Heart left ventricle (tissue), 13 donors: ENCODE data around the gene GLT8D2.
A peak's percentile ranks its signal among the peaks of the same experiment; 100 is the strongest.

Experiments used
- POLR2A ChIP-seq, 2 donors: fragments of 450-650 bp; IDR thresholded peaks; one replicate each; pipeline ENCODE4 v1.6.1; 2017; ENCODE audit warnings: antibody characterized with exemption in 2 of 2, mild to moderate bottlenecking in 2 of 2, moderate library complexity in 2 of 2
- TF ChIP-seq, protein P1 (sequence below), 12 donors: fragments of 200-600 bp; sonication (generic) in 4 of 12; IDR thresholded peaks; one replicate each; pipeline versions ENCODE4 v1.5.0 to v1.8.0; 2018 to 2022; ENCODE audit warnings: antibody characterized with exemption in 12 of 12, mild to moderate bottlenecking in 5 of 12
- donor health status: ischemic (EF 13 %, LVEDD 7.1; RV severe dilation, severe dysfunction).
- donor health status: DM: no; HTN: yes; CAD: no.
- donor health status: DM: no; HTN: no; CAD: no.
- donor health status: ischemic (EF 25% LVEDD 6.9; RV normal size, moderate dysfunction).
- donor health status: ischemic (EF 25% LVEDD 5.7; RV mildly dilated, moderate dysfunction).
- donor health status: ischemic (EF 35%, LVEDD 5.7; RV mildly dilated, moderate dysfunction).
- donor health status: nonischemic (EF 11% LVEDD 7.7; RV severe dilation, severe dysfunction).
- donor health status: DM: yes; HTN: yes; CAD: no.
- donor health status: PGD.
- donor health status: ischemic (EF 29% LVEDD 5.4; RV normal size, mild dysfunction).
- donor health status: nonischemic (EF 23%, LVEDD 6.1; RV moderate dilation, normal function).

DNA sequence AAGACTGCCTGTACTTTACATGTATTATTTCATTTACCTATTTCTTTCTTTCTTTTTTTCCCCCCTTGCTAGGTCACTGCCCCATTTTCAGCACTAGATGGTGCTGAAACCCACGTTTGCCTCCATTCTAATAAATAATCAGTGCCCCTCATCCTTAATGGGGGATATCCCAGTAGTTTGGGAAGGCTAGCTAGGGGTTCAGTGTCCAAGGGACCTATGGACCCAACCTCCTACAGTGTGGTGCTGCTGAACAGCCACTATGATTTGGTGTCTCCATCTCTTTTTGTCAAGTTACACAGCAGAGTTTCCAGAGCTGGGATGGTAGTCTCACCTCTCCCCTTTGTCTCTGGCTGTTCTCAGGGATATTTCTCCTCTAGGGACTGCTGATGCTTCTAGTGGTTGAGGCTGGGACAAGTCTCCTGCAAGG is 7.8 kb upstream of the GLT8D2 start:
- TF ChIP-seq, protein P1, sequence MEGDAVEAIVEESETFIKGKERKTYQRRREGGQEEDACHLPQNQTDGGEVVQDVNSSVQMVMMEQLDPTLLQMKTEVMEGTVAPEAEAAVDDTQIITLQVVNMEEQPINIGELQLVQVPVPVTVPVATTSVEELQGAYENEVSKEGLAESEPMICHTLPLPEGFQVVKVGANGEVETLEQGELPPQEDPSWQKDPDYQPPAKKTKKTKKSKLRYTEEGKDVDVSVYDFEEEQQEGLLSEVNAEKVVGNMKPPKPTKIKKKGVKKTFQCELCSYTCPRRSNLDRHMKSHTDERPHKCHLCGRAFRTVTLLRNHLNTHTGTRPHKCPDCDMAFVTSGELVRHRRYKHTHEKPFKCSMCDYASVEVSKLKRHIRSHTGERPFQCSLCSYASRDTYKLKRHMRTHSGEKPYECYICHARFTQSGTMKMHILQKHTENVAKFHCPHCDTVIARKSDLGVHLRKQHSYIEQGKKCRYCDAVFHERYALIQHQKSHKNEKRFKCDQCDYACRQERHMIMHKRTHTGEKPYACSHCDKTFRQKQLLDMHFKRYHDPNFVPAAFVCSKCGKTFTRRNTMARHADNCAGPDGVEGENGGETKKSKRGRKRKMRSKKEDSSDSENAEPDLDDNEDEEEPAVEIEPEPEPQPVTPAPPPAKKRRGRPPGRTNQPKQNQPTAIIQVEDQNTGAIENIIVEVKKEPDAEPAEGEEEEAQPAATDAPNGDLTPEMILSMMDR (IDR thresholded peaks at IDR 0.05), result peak; percentile 26 to 61 (median 50)
- TF ChIP-seq POLR2A (IDR thresholded peaks at IDR 0.05), result no peak
